ENCODE data around the gene RMC1. TPM values are rescaled to one million over a fixed set of nuclear protein-coding genes. Genes with fewer than 3 reads are reported as not detected.

RMC1 gene
- polyA plus RNA-seq, 1 donor: 14.1 TPM

Other genes starting within 250 kb of the RMC1 start
- gene RIOK3, start 50.2 kb upstream of the RMC1 start, polyA plus RNA-seq (ENCODE audit: insufficient read length): 80.3 TPM
- gene NPC1, start 83.0 kb downstream of the RMC1 start, polyA plus RNA-seq (ENCODE audit: insufficient read length): 27.7 TPM
- gene ANKRD29, start 159.4 kb downstream of the RMC1 start, polyA plus RNA-seq (ENCODE audit: insufficient read length): 4.0 TPM
- 2.4 TPM for gene LAMA3, start 185.9 kb downstream of the RMC1 start, polyA plus RNA-seq (ENCODE audit: insufficient read length)